K562 (cell line): ENCODE results near the gene NUDT22. TPM values are rescaled to one million over a fixed set of nuclear protein-coding genes. Genes with fewer than 3 reads are reported as not detected.
A peak's percentile ranks its signal among the peaks of the same experiment; 100 is the strongest.

ENCODE experiments used
- ATAC-seq: fragments of 200-7000 bp; cut with Tn5 transposase; 3 replicates; pipeline ENCODE4 v1.9.1; 2020; ENCODE audit warnings: moderate library complexity
- BruUV-seq: library from RNA; stranded (reverse); fragments of 400-500 nt; replicated peaks from 2 replicates; lab custom pipeline; 2021; lab: Mats Ljungman, UMichigan
- CTCF ChIA-PET: fragments of 300-600 bp; formaldehyde crosslinking; extraction: SDS; loops from one replicate; lab custom pipeline; 2021; ENCODE audit warnings: low intra/inter-chr PET ratio; lab: Yijun Ruan, JAX
- POLR2A ChIA-PET: fragments of 300-600, 350-650 bp; sonication (Branson Sonifier 250); formaldehyde crosslinking; extraction: SDS; loops from one replicate; lab custom pipeline; 2021; ENCODE audit warnings: antibody characterized with exemption, inconsistent platforms; lab: Yijun Ruan, JAX
- DNase-seq, 4 experiments: peaks; one replicate each; pipeline versions ENCODE4 v3.0.0 to v3.0.0-alpha.2; 2011 to 2018; ENCODE audit warnings: low spot score in 3 of 4, mixed read lengths in 3 of 4; ENCODE audit errors: extremely low read depth in 1 of 4
- FAIRE-seq: peaks from 2 replicates; lab custom pipeline; 2011; peaks lifted over from hg19 to GRCh38; lab: Jason Lieb, UNC
- H2AFZ ChIP-seq: 2 replicates; pipeline ENCODE4 v1.6.0; 2011; ENCODE audit warnings: low read depth, low read length, control low read depth, inconsistent platforms
- H3K27ac ChIP-seq: fragments of 200-600 bp; 3 replicates; pipeline ENCODE4 v1.8.0; 2011; ENCODE audit warnings: low read depth, mild to moderate bottlenecking, control low read depth, inconsistent platforms, low read length, moderate library complexity, mixed read lengths; ENCODE audit errors: extremely low read depth
- H3K27me3 ChIP-seq, 2 experiments: fragments of 300-600 bp in 1 of 2; 2 replicates in 1 of 2; 3 replicates in 1 of 2; pipeline versions ENCODE4 v1.6.0 to v1.8.0; 2011; ENCODE audit warnings: inconsistent platforms in 2 of 2, low read length in 2 of 2, mild to moderate bottlenecking in 1 of 2, mixed read lengths in 1 of 2, moderate library complexity in 1 of 2; ENCODE audit not compliant: control insufficient read depth in 2 of 2, insufficient read depth in 2 of 2
- H3K36me3 ChIP-seq: fragments of 300-600 bp; 3 replicates; pipeline ENCODE4 v1.8.0; 2011; ENCODE audit warnings: mild to moderate bottlenecking, low read length, inconsistent platforms; ENCODE audit not compliant: control insufficient read depth, insufficient read depth
- H3K4me1 ChIP-seq, 2 experiments: fragments of 200-600 bp in 1 of 2; replicated peaks in 1 of 2; 2 replicates in 1 of 2; 3 replicates in 1 of 2; pipeline versions ENCODE4 v1.5.1 to v1.8.0; 2011; ENCODE audit warnings: inconsistent platforms in 2 of 2, low read length in 2 of 2, mild to moderate bottlenecking in 1 of 2, mixed read lengths in 1 of 2, moderate library complexity in 1 of 2; ENCODE audit not compliant: control insufficient read depth in 2 of 2, insufficient read depth in 2 of 2
- H3K4me2 ChIP-seq: 2 replicates; pipeline ENCODE4 v1.6.1; 2011; ENCODE audit warnings: low read length, control low read depth, inconsistent platforms, mixed read lengths; ENCODE audit not compliant: insufficient read depth
- H3K4me3 ChIP-seq: fragments of 200-600 bp; sonication (generic), shearing (Covaris generic); 2 replicates; pipeline ENCODE4 v1.5.1; 2016; ENCODE audit warnings: control low read depth, inconsistent platforms
- H3K79me2 ChIP-seq: fragments of 200-600 bp; 3 replicates; pipeline ENCODE4 v1.8.0; 2011; ENCODE audit warnings: low read length, inconsistent platforms; ENCODE audit not compliant: control insufficient read depth, insufficient read depth
- H3K9ac ChIP-seq, 2 experiments: 2 replicates each; pipeline versions ENCODE4 v1.6.0 to v1.6.1; 2011; ENCODE audit warnings: low read depth in 2 of 2, low read length in 2 of 2, control low read depth in 1 of 2, inconsistent platforms in 1 of 2, mild to moderate bottlenecking in 1 of 2, mixed read lengths in 1 of 2; ENCODE audit not compliant: insufficient read depth in 1 of 2
- H3K9me1 ChIP-seq: one replicate; pipeline ENCODE4 v1.6.0; 2011; ENCODE audit warnings: inconsistent platforms, mild to moderate bottlenecking, low read length, moderate library complexity; ENCODE audit not compliant: control insufficient read depth, insufficient read depth
- H3K9me3 ChIP-seq: replicated peaks from 2 replicates; pipeline ENCODE4 v1.5.1; 2011; ENCODE audit warnings: low read depth, low read length, inconsistent platforms; ENCODE audit not compliant: control insufficient read depth, insufficient read depth
- H4K20me1 ChIP-seq: replicated peaks from 2 replicates; pipeline ENCODE4 v1.6.1; 2011; ENCODE audit warnings: low read length, inconsistent platforms, mixed read lengths; ENCODE audit not compliant: control insufficient read depth, insufficient read depth
- BMI1 ChIP-seq: fragments of 150-350 bp; IDR thresholded peaks from 2 replicates; pipeline ENCODE4 v1.6.1; 2014; ENCODE audit warnings: low read length
- CC2D1A ChIP-seq: fragments of 450-650 bp; IDR thresholded peaks from 2 replicates; pipeline ENCODE4 v1.6.1; 2017; ENCODE audit warnings: mild to moderate bottlenecking
- DEAF1 ChIP-seq: fragments of 450-650 bp; formaldehyde crosslinking; IDR thresholded peaks from 2 replicates; pipeline ENCODE4 v1.4.0; 2020; ENCODE audit warnings: mild to moderate bottlenecking, moderate library complexity
- FOXJ2 ChIP-seq: fragments of 200-800 bp; sonication (Bioruptor generic); IDR thresholded peaks from 2 replicates; pipeline ENCODE4 v1.6.1; 2016; ENCODE audit warnings: missing genetic modification characterization, missing compliant biosample characterization
- FOXP1 ChIP-seq: sonication (generic); formaldehyde crosslinking; IDR thresholded peaks from 2 replicates; pipeline ENCODE4 v1.8.0; 2022; ENCODE audit warnings: mild to moderate bottlenecking, missing genetic modification reagents
- GATAD2A ChIP-seq: fragments of 450-650 bp; IDR thresholded peaks from 2 replicates; pipeline ENCODE4 v1.6.1; 2017
- HNRNPK ChIP-seq: fragments of 200-400 bp; formaldehyde crosslinking; IDR thresholded peaks from one replicate; pipeline ENCODE4 v1.6.1; 2018; ENCODE audit warnings: mild to moderate bottlenecking, low read depth, low read length; ENCODE audit not compliant: poor library complexity, severe bottlenecking
- ILF3 ChIP-seq: fragments of 450-650 bp; IDR thresholded peaks from 2 replicates; pipeline ENCODE4 v1.6.1; 2018; ENCODE audit warnings: antibody characterized with exemption, mild to moderate bottlenecking, moderate library complexity, borderline replicate concordance
- KDM1A ChIP-seq, 2 experiments: fragments of 450-650 bp; IDR thresholded peaks; 2 replicates each; pipeline ENCODE4 v1.6.1; 2016; ENCODE audit warnings: mild to moderate bottlenecking in 2 of 2
- MITF ChIP-seq: IDR thresholded peaks from 2 replicates; pipeline ENCODE4 v1.6.1; 2014; ENCODE audit warnings: antibody characterized with exemption
- NBN ChIP-seq: fragments of 450-650 bp; IDR thresholded peaks from 2 replicates; pipeline ENCODE4 v1.6.1; 2016; ENCODE audit warnings: low read depth, mild to moderate bottlenecking
- PTBP1 ChIP-seq: fragments of 200-400 bp; formaldehyde crosslinking; IDR thresholded peaks from 2 replicates; pipeline ENCODE4 v1.6.1; 2017; ENCODE audit warnings: low read depth, low read length
- THRA ChIP-seq: fragments of 450-650 bp; IDR thresholded peaks from 2 replicates; pipeline ENCODE4 v1.6.1; 2017; ENCODE audit warnings: mild to moderate bottlenecking, moderate library complexity
- YY1 ChIP-seq, 3 experiments: IDR thresholded peaks; 2 replicates each; pipeline ENCODE4 v1.6.1; 2011; ENCODE audit warnings: low read length in 2 of 3, mild to moderate bottlenecking in 2 of 3, moderate library complexity in 2 of 3, borderline replicate concordance in 1 of 3, control low read depth in 1 of 3, low read depth in 1 of 3; ENCODE audit not compliant: insufficient read depth in 3 of 3, insufficient replicate concordance in 2 of 3, control insufficient read depth in 1 of 3, insufficient read length in 1 of 3; ENCODE audit errors: extremely low read depth in 1 of 3
- ZNF695 ChIP-seq: fragments of 450-650 bp; formaldehyde crosslinking; IDR thresholded peaks from 2 replicates; pipeline ENCODE4 v1.4.0; 2020; ENCODE audit warnings: mild to moderate bottlenecking, moderate library complexity
- ZNF699 ChIP-seq: fragments of 250-450 bp; sonication (Bioruptor Pico); IDR thresholded peaks from 2 replicates; pipeline ENCODE4 v1.8.0; 2021; ENCODE audit warnings: mild to moderate bottlenecking, moderate library complexity; ENCODE audit not compliant: insufficient replicate concordance
- WGBS: fragments of 100-300 bp; shearing (Covaris generic); methylation state at CpG from one replicate; pipeline ENCODE4 v1.1.6; 2016; ENCODE audit warnings: low coverage, mixed read lengths; ENCODE audit not compliant: insufficient coverage; ENCODE audit errors: missing lambda C conversion rate; 5-methylcytosine and 5-hydroxymethylcytosine counted together
- in situ Hi-C: fragments of 300-500 bp; cut with MboI; formaldehyde crosslinking; loops from 4 replicates; pipeline ENCODE4 v1.15.0; 2018; ENCODE audit warnings: inconsistent platforms, mixed read lengths
- intact Hi-C: fragments of 100-400 bp; cut with micrococcal nuclease; formaldehyde crosslinking; loops from 2 replicates; pipeline ENCODE4 v1.14.2; 2022
- polyA plus RNA-seq, 8 experiments: library from polyadenylated mRNA; depleted of rRNA in 4 of 8; stranded (reverse) in 5 of 8; unstranded in 3 of 8; fragments of >200 nt; fragmentation: Nextera tagmentation in 2 of 8; fragmentation: Illumina TruSeq in 1 of 8; extraction: Ambion mirVana in 2 of 8; extraction: Trizol in 1 of 8; gene quantifications; 2 replicates each; pipeline versions ENCODE4 v1.2.1 to v1.2.3, GENCODE V29; 2011 to 2014; ENCODE audit warnings: inconsistent platforms in 1 of 8, missing spikeins in 1 of 8
- total RNA-seq, 7 experiments: library from RNA; depleted of rRNA in 6 of 7; stranded (reverse); fragments of >200 nt in 6 of 7; fragmentation: Illumina TruSeq in 2 of 7; extraction: Trizol in 2 of 7; gene quantifications; 2 replicates each; pipeline versions ENCODE4 v1.2.1 to v1.2.3, GENCODE V29; 2011 to 2021; ENCODE audit warnings: low replicate concordance in 1 of 7

The NUDT22 gene
- total and polyA plus RNA-seq, 9 of the 15 experiments (the other 6 are each of a cell fraction or from before 2014, with no cell fraction given), result 6.3 to 92.6 (median 37.4) TPM

- Histone ChIP-seq H3K36me3 (peaks cover 89% of the 10 kb centered on the region), H2AFZ (peak within 1 kb of the TSS; percentile 76), H3K4me1 (peaks cover 36 to 70% of the 10 kb centered on the region in 2 experiments), H3K4me3 (peak within 1 kb of the TSS; percentile 77), H3K4me2 (peak within 1 kb of the TSS; percentile 97), H3K9me3 (no peaks in the 10 kb centered on the region), H4K20me1 (no peaks in the 10 kb centered on the region; the same call in 1 of the 2 replicates), H3K79me2 (peaks cover 47% of the 10 kb centered on the region), H3K27me3 (no peaks in the 10 kb centered on the region), H3K27ac (peak within 1 kb of the TSS; percentile 100), H3K9me1 (peaks cover 8% of the 10 kb centered on the region), H3K9ac (peak within 1 kb of the TSS; percentile 99 to 100)
- FAIRE-seq (peak; percentile 71), DNase-seq (peak; percentile 72 to 84 (median 76)), ATAC-seq (peak; percentile 68)
- BruUV-seq, result TSS peak; percentile 57
- CTCF ChIA-PET, result interaction anchor here (0.7 to 2.6 kb wide), 2 partner anchors 95 to 137 kb away, joined by 3 to 9 read pairs; no protein-coding TSS in a partner anchor
- WGBS, result 1% methylated on average over 22 of the region's 27 CpGs
- POLR2A ChIA-PET, result interaction anchor here (0.5 to 8.2 kb wide), 35 partner anchors 9 to 498 kb away, joined by 3 to 77 read pairs (median 5); partner anchors contain the start of genes BAD, CATSPERZ, COX8A and DNAJC4
- in situ Hi-C loops (no loop called here), intact Hi-C loops (loop anchor here (2.0 to 5.0 kb wide), 3 partner anchors 24 to 151 kb away; partner anchors contain the start of genes DNAJC4, PPP1R14B and RPS6KA4)
- TF ChIP-seq CC2D1A (no peak), KDM1A (IDR thresholded peaks at IDR 0.05) (peak in 1 of 2 experiments; percentile 40; a peak in 1 of 4 replicates), THRA (no peak), ZNF695 (CRISPR knock-in tag) (no peak), ZNF699 (CRISPR knock-in tag) (no peak), FOXP1 (peak; percentile 80), HNRNPK (no peak), FOXJ2 (no peak), DEAF1 (no peak), MITF (peak; percentile 23; the same call in 1 of the 2 replicates), PTBP1 (peak; percentile 69; the same call in 1 of the 2 replicates), GATAD2A (0 out of 2 replicates have a peak, but pooled peaks have one; percentile 65), ILF3 (no peak), NBN (no peak), BMI1 (no peak), YY1 (IDR thresholded peaks at IDR 0.05; ENCODE audit: borderline replicate concordance in 1 of 3, control insufficient read depth in 1 of 3, extremely low read depth in 1 of 3, insufficient read depth in 3 of 3, insufficient read length in 1 of 3, insufficient replicate concordance in 2 of 3, low read depth in 1 of 3, low read length in 2 of 3) (no peak)
Measured at GRCh38 chr11:64206457-64207255, 19.4 kb upstream of the NUDT22 start, which contains the start of gene FERMT3. FERMT3 (plus strand) TSS chr11:64206721; CDS start chr11:64207365, 644 bp downstream.
